HG03066 (cell line): Measurements from ENCODE around the gene SLC25A30.
"Not testable (repeated sequence)": the region's sequence is repeated elsewhere in the genome, so short reads cannot be mapped to it uniquely, and the experiment has no call there.

Experiments
- ATAC-seq: cut with Tn5 transposase; IDR thresholded peaks from one replicate; pipeline ENCODE4 v1.9.1; 2021; ENCODE audit warnings: low read depth; ENCODE audit not compliant: unreplicated experiment

Gene SLC25A30

DNA sequence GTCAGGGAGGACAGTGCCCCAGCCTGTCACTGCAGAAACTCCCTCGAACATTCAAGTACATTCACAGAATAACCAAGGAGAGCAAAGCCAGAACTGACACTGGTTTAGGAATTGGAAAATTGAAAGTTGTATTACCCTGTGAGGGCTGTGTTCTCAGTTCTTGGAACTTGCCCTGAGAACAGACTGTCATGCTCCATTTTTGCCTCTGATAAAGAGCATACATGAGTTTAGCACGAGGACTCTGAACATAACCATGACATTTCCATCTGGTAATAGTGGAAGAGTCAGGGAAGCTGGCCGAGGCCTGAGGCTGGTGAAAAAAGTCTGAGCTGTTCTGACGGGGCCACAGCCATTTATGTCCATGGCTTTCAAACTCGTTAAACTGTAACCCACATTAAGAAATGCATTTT is 15.2 kb upstream of the SLC25A30 start:
- ATAC-seq = no peak

DNA sequence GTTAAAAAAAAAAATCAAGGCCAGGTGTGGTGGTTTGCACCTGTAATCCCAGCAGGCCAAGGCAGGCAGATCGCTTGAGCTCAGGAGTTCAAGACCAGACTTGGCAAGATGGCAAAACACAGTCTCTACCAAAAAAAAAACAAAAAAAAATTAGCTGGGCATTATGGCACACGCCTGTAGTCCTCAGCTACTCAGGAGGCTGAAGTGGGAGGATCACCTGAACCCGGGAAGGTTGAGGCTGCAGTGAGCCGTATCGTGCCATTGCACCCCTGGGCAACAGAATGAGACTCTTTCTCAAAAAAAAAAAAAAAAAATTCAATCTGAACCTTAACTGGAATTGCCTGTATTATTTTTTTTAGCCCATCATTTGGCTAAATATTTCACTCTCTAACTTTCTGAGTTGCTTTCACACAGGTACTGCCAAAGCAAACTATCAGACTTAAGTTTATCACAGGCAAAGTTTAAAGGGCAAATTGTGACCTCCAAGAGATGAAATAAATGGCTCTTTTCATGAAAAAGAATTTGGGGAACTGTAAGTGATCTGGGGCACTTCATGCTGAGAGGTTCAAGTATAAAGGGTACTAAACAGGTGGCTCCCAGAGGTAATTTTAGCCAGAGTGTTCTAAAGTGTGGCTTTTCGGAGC is 14.7 kb upstream of the SLC25A30 start:
- ATAC-seq = no peak

DNA sequence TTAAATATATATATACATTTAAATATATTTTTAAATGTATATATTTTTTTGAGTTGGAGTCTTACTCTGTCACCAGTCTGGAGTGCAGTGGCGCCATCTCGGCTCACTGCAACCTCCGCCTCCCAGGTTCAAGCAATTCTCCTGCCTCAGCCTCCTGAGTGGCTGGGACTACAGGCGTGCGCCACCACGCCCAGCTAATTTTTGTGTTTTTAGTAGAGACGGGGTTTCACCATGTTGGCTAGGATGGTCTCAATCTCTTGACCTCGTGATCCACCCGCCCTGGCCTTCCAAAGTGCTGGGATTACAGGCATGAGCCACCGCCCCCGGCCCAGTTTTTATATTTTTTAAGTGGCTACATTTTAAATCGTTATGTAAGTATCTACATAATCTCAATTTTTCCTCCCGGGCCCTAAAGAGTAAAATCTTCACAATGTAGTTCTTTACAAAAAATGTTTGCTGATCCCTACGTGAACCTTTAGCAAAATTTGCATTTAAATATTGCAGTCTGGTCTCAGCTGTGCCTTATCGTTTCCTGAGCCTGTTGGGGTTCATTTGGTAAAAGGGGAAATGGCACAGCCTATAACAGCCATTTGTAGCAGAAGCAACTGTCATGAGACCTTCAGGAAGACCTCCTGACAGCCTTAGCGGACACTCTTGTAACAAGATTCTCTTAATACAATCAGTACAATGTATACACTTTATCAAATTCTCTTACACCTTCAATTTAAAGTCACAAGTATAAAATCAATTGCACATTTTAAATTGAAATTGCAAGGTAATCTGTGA is 8.1 kb upstream of the SLC25A30 start:
- ATAC-seq = not testable (repeated sequence)

DNA sequence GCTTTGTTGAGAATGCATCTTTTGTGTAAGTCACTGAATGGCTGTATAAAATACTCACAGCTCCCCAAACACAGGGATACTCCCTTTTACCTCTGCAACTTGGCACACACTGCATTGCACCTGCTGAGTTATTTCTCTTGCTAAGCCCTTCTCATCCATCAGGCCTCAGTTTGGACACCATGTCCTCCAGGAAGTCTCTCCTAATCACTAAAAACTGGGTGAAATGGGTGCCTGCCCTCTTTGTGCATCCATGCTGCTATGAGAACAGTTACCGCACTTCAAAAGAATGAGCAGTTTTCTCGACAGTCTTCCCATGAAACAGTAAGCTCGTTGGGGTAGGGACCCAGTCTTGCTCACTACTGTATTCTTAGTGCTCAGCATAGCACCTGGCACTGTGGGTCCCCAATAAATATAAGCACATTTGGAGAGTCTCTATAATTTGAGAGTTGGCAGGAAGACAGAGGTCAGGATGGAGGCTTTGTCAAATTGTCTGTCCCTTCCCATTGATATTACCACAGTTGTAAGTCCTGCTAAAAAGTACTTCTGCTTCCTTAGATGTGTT is 4.6 kb upstream of the SLC25A30 start:
- no peak for ATAC-seq

DNA sequence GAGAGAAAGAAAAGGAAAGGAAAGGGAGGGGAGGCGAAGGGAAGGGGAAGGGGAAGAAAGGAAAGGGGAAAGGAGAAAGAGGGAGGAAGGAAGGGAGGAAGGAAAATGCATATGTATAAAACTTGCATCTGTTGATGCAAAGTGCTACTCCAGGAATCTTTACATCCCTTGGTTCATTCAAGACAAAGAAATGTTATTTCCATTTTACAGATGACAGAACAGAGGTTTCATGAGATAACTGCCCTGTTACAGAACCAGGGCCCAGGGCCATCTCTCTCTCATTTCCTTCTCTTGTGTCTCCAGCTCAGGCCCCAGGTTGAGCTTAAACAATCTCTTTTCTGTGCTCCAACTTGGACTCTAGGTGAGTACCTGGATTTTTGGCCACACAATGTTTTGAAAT is 1.8 kb upstream of the SLC25A30 start:
- ATAC-seq = no peak

DNA sequence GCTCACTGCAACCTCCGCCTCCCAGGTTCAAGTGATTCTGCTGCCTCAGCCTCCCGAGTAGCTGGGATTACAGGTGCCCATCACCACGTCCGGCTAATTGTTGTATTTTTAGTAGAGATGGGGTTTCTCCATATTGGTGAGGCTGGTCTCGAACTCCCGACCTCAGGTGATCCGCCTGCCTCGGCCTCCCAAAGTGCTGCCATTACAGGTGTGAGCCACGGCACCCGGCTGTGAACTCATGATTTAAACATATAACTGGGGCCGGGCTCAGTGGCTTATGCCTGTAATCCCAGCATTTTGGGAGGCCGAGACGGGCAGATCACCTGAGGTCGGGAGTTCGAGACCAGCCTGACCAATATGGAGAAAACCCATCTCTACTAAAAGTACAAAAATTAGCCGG is 1.2 kb upstream of the SLC25A30 start:
- not testable (repeated sequence) for ATAC-seq

DNA sequence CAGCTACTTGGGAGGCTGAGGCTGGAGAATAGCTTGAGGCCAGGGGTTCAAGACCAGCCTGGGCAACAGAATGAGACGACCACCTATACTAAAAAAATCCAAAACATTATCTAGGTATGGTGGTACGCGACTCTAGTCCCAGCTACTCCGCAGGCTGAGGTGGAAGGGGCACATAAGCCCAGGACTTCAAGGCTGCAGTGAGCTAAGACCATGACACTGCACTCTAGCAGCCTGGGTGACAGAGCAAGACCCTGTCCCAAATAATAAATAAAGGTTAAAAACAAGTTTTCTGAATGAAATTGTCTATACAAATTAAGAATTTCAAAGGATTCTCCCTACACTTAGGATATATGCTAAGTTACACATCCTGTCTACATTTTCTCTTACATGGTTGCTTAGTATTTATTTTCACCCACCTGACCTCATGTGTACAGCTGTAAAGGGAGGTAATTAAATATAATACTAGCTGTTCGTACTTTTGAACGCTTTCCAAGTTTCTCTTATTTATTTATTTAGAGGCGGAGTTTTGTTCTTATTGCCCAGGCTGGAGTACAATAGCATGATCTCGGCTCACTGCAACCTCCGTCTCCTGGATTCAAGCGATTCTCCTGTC is 1.6 kb downstream of the SLC25A30 start:
- ATAC-seq = no peak

DNA sequence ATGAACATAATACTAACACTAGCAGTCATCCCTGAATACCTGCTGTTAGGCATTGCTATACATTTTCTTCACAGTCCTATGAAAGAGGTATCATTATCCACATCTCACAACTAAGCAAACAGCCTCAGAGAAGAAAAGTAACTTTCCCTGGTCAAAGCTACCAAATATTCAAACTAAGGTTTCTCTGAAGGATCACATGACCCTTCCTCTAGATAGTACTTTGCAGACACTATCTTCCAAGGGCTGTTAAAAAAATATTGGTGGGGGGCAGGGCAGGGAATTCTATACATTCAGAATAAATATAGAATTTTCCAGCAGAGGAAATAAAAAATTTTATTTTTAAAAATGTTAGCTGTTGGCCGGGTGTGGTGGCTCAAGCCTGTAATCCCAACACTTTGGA is 3.1 kb downstream of the SLC25A30 start:
- no peak for ATAC-seq

DNA sequence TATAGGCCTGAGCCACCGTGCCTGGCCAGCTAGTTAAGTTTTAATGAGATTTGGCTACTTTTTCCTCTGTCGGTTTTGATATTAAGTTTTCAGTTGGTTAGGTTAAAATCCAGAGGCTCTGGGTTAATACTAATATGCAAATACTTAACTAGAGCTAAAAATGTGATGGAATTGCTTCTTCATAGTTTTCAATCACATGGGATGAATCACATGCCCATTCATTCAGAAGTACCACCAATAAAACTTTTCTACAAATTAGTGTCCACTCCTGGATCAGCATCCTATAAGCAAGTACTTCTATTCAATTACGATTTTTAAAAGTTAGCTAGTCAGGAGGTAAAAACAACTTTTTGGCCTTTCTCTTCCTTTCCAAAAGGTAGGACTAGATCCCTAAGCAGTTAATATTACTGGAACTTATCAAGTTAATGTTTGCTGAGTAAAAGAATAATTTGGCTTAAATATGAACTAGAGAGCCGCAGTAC is 4.3 kb downstream of the SLC25A30 start:
- no peak for ATAC-seq

DNA sequence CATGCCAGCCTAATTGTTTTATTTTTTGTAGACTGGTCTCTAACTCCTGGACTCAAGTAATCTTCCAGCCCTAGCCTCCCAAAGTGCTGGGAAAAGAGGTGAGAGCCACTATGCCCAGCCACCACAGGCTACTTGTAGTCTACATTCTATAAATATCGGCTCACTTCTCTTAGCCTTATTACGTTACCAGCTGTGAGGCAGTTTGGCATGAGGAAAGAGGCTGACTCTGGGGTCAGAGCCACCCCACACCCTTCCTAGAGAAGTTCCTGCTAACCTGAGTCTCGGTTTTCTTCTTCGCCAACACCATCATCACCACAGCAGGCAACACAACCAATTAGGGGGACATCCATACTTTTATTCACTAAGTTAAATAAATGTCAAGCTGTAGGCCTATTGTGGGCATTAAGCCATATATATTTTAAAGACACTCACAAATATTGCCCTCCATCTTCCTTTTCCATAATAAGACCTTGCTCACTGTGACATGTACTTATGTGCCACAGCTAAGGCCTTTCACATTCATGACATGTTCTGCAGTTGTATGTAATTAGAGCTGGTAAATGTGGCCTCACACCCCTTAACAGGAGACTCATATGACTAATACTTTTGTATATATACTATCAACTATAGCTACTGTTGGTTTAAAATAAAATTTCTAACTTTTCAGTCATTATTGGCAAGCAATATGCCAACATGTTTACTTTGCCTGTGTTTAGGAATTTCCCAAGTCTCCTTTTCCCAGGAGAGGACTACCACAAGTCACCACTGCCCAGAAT is 5.7 kb downstream of the SLC25A30 start:
- no peak for ATAC-seq

DNA sequence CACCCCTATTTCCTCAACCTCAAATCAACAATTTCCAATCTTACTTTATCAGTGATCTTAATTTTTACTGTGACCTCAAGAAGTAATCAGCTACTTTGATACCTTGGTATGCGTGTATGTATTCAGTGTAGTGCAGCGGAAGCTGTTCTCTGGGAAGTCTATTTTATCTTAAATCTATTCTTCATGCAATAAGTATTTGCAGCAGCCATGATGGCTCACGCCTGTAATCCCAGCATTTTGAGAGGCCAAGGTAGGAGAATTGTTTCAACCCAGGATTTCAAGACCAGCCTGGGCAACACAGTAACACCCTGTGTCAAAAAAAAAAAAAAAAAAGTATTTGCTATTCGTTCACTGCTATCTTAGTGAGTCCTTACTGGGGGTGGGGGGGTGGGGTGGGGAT is 6.5 kb downstream of the SLC25A30 start:
- no peak for ATAC-seq

DNA sequence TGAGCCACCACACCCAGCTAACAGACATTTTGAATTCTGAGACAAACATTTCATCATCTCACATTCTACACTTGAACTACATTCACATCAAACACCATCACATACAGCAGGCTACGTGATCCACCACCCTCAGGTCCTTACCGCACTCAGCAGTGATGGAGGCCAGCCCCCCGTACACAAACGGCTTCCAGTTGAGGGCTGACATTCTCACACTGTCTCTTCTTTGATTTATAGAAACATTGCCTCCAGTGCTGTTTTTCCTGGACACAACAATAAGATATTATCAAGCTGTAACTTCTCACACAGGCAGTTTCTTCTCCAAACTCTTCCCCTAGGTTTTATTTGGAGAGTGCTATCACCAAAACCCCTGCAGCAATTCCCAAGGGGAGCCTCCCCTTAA is 7.0 kb downstream of the SLC25A30 start:
- no peak for ATAC-seq

DNA sequence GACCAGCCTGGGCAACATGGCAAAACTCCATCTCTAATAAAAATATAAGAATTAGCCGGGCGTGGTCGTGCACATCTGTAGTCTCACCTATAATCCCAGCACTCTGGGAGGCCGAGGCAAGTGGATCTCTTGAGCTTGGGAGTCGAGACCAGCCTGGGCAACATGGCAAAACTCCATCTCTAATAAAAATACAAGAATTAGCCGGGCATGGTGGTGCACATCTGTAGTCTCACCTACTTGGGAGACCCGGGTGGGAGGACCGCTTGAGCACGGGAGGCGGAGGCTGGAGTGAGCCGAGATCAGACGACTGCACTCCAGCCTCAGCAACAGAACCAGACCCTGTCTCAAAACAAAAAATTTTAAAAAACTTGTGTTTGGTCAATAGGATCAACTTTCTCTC is 7.7 kb downstream of the SLC25A30 start:
- ATAC-seq = no peak

DNA sequence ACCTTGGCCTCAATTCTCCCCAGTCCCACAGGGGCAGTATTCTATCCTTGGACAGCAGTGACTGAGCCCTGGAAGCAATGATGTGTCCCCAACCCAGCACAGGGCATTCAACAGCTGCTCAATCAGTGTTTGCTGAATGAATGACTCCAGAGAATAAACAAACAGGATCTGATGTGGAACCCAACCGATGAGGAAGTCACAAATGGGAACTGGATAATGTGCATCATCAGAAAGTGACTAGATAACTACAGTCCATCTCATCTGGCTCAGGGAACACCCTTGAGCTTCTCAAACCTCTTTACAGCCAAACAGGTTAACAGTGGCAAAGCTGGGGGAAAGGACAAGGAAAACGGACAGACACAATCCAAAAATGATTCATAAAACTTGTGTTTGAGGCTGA is 8.2 kb downstream of the SLC25A30 start:
- ATAC-seq = no peak

DNA sequence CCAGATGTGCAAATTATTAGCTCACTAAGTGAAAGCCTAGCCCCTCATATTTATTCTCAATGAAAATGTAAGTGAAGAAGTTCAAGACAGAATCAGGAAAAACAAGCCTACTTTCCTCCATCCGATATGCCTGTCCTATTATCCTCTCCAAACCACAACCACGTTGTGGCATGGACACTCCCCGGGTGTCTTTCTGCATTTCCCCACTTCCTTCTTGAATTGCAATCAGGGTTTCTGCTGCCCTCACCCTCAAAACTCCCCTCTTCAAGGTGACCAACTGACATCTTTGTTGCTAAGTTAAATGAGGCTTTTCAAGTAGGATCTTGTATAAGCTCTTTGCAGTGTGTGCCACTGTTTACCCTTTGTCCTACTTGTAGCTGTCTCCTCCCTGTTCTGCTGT is 11.8 kb downstream of the SLC25A30 start:
- no peak for ATAC-seq

DNA sequence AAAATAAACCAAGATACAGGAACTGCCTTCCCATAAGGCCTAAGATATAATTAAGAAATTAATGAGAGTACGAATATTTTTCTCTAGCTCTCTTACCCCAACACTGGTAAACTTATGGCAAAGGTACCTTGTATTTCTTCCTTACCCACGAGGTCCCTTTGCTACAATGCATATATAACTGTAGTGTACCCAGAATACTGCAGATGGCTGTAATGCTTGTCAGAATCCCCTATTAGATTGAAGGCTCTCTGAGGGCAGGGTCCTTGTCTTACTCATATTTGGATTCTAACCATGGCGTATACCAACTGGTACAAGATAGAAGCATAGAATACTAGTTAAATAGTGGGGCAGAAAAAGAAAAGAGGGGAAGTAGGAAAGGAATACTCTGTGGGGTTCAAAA is 15.1 kb downstream of the SLC25A30 start:
- ATAC-seq = no peak

DNA sequence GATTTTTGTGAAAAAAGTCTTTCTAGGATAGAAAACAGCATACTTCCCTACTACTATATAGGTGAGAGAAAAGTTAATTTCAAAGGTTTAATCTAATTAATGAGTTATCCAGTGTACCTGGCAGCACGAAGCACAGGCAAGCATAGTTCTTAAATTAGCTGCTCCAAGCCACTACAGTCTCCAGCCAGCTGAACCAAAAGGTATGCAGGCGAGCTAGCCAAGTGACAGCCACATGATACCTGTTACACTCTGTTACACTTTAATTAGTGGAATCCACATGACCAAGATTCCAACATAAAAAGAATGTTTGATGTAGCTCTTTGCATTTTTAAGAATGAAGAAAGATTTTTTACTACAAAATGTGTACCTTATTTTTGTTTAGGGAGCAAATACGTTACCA is 15.5 kb downstream of the SLC25A30 start:
- ATAC-seq = no peak

DNA sequence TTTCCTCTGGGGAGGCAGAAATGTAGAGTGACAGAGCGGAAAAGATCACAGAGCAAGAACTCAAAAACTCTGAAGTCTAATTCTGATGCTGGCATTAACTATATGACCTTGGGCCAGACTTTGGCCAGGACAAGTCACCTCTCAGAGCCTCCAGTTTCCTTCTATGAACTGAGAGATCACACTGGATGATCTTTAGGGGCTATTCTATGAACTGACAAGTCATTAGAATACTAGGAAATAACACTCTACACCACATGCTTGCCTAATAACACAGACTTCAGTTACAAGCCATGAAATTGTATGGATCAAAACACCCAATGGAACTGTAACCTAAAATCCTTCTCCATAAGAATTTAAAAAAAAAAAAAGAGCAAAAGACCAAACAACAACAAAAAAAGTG is 16.9 kb downstream of the SLC25A30 start:
- no peak for ATAC-seq

DNA sequence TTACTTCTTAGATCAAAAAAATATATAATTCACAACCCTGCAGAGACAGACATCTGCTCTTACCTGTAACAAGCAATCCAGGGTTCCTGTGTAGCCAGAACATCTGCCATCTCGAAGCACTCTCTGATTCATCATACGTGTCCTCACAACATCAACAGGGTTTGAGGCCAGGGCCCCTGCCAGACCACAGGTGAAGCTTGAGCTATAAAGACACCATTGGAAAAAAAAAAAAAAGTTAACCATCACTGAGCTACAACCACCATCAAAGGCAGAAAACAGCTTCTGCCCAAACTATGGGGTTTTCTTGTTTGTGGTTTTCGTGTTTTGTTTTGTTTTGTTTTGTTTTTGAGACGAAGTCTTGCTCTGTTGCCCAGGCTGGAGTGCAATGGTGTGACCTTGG is 19.3 kb downstream of the SLC25A30 start:
- ATAC-seq = no peak

DNA sequence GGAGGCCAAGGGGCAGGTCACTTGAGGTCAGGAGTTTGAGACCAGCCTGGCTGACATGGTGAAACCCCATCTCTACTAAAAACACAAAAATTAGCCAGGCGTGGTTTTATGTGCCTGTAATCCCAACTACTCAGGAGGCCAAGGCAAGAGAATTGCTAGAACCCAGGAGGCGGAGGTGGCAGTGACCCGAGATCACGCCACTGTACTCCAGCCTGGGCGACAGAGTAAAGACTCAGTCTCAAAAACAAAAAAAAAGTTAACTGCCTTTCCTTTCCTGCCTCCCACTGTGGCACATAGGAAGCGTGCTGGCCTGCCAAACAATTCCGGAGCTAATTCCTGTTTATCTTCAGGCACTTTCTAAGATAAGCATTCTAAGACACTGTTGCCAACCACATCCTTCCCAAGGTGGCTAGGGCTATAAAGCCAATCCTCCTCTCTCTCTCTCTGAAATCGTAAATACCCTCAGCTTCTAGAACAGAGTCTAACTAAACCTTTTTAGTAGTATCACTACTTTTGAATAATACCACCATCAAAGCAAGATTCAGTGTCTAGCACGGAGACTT is 21.6 kb downstream of the SLC25A30 start:
- no peak for ATAC-seq
